DOHH2 (cell line): ENCODE measurements around the gene ARNT2.

ENCODE experiments used
- EZH2phosphoT487 ChIP-seq: fragments of 200-600 bp; sonication (generic); IDR thresholded peaks from 2 replicates; pipeline ENCODE4 v1.6.1; 2017; ENCODE audit warnings: borderline replicate concordance, mild to moderate bottlenecking, antibody characterized with exemption, low read length, moderate library complexity, mixed read lengths
- TF ChIP-seq, protein P1 (sequence below): fragments of 200-600 bp; sonication (generic); IDR thresholded peaks from one replicate; pipeline ENCODE4 v1.5.1; 2014; ENCODE audit warnings: antibody characterized with exemption, mild to moderate bottlenecking, low read depth, low read length; ENCODE audit not compliant: poor library complexity, severe bottlenecking

DNA sequence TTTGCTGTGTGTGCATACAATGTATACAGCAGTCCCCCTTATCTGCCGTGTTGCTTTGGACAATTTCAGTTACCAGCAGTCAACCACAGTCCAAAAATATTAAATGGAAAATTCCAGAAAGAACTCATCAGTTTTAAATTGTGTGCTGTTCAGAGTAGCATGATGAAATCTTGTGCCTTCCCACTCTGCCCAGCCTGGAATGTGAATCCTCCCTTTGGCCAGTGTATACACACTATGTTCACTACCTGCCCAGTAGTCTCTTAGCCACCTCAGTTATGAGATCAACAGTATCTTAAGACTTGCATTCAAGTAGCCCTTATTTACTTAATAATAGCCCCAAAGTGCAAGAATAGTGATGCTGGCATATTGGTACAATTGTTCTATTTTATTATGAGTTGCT lies 157.3 kb downstream of the ARNT2 start:
- TF ChIP-seq, protein P1, sequence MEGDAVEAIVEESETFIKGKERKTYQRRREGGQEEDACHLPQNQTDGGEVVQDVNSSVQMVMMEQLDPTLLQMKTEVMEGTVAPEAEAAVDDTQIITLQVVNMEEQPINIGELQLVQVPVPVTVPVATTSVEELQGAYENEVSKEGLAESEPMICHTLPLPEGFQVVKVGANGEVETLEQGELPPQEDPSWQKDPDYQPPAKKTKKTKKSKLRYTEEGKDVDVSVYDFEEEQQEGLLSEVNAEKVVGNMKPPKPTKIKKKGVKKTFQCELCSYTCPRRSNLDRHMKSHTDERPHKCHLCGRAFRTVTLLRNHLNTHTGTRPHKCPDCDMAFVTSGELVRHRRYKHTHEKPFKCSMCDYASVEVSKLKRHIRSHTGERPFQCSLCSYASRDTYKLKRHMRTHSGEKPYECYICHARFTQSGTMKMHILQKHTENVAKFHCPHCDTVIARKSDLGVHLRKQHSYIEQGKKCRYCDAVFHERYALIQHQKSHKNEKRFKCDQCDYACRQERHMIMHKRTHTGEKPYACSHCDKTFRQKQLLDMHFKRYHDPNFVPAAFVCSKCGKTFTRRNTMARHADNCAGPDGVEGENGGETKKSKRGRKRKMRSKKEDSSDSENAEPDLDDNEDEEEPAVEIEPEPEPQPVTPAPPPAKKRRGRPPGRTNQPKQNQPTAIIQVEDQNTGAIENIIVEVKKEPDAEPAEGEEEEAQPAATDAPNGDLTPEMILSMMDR, result no peak
- no peak for TF ChIP-seq EZH2phosphoT487
